ENCODE data around the gene DIAPH3.

DNA sequence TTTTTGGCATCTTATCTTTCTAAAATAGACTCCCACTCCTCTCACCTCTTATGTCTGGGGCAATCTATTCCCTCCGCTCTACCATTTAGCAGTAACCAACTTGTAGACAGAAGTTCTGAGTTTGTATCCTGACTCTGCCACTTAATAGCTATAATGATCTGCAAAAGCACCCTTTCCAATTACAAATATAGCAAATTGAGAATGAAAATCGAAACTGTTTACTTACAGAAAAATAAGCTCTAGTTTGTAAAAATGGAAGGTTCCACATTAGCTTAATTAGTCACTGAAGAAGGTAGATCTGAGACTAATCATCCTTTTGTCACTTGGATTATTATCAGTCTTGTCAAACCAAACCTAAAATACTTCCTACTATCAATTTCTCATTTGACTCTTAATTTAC, 409.3 kb downstream of the DIAPH3 start:
- no peak for TF ChIP-seq CTCF (conservative IDR thresholded peaks at IDR 0.05; ENCODE audit: low read depth, low read length)
- TF ChIP-seq, protein P1, sequence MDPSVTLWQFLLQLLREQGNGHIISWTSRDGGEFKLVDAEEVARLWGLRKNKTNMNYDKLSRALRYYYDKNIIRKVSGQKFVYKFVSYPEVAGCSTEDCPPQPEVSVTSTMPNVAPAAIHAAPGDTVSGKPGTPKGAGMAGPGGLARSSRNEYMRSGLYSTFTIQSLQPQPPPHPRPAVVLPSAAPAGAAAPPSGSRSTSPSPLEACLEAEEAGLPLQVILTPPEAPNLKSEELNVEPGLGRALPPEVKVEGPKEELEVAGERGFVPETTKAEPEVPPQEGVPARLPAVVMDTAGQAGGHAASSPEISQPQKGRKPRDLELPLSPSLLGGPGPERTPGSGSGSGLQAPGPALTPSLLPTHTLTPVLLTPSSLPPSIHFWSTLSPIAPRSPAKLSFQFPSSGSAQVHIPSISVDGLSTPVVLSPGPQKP (IDR thresholded peaks at IDR 0.05; ENCODE audit: borderline replicate concordance, low read depth, low read length) = no peak
